Stimulated activated CD4-positive, alpha-beta T cell treated with anti-CD3 and anti-CD28 coated beads, Interleukin-2, amount 100 ng/mL, for 48 hours (primary cell): ENCODE data around the gene GADD45G.
A peak's percentile ranks its signal among the peaks of the same experiment; 100 is the strongest.

Source experiments
- DNase-seq, 2 donors: peaks; one replicate each; pipeline ENCODE4 v3.0.0-alpha.2; 2020

Gene GADD45G

GRCh38 chr9:89592963-89593726, 11.7 kb upstream of the GADD45G start:
- no peak for DNase-seq

- DNase-seq = peak; percentile 61 to 69
These were observed 10.9 kb upstream of the GADD45G start for GRCh38 chr9:89593727-89594427.

- no peak for DNase-seq
These were observed 9.8 kb upstream of the GADD45G start for GRCh38 chr9:89594811-89595550.

- DNase-seq = no peak
These were observed 9.2 kb upstream of the GADD45G start for GRCh38 chr9:89595646-89596045.

- DNase-seq = no peak
These were observed 7.8 kb upstream of the GADD45G start for GRCh38 chr9:89596937-89597555.

- DNase-seq = peak; percentile 30 to 49
These were observed 7.0 kb upstream of the GADD45G start for GRCh38 chr9:89597711-89598362.

GRCh38 chr9:89598363-89598713, 6.5 kb upstream of the GADD45G start:
- DNase-seq = no peak

- no peak for DNase-seq
These were observed 5.9 kb upstream of the GADD45G start for GRCh38 chr9:89598926-89599325.

GRCh38 chr9:89600831-89601230, 4.0 kb upstream of the GADD45G start:
- DNase-seq = no peak

- no peak for DNase-seq
These were observed 3.5 kb upstream of the GADD45G start for GRCh38 chr9:89601306-89601705.

GRCh38 chr9:89601856-89602562, 2.8 kb upstream of the GADD45G start:
- DNase-seq = no peak

GRCh38 chr9:89602978-89603766, 1.6 kb upstream of the GADD45G start:
- peak; percentile 85 to 86 for DNase-seq

GRCh38 chr9:89603767-89604665, 796 bp upstream of the GADD45G start:
- peak in 1 of 2 donors; percentile 9 for DNase-seq

- peak; percentile 48 to 50 for DNase-seq
These were observed 745 bp downstream of the GADD45G start for GRCh38 chr9:89605465-89606048.

- DNase-seq = peak in 1 of 2 donors; percentile 24
These were observed 1.3 kb downstream of the GADD45G start for GRCh38 chr9:89606049-89606623.

GRCh38 chr9:89606624-89607311, 2.0 kb downstream of the GADD45G start:
- peak; percentile 21 to 26 for DNase-seq

- DNase-seq = no peak
These were observed 4.0 kb downstream of the GADD45G start for GRCh38 chr9:89608641-89609335.

- no peak for DNase-seq
These were observed 4.7 kb downstream of the GADD45G start for GRCh38 chr9:89609426-89610006.
